K562 (cell line): ENCODE results near the gene CD48. TPM values are rescaled to one million over a fixed set of nuclear protein-coding genes. Genes with fewer than 3 reads are reported as not detected.

Source experiments
- ESRRA ChIP-seq: fragments of 450-650 bp; IDR thresholded peaks from 2 replicates; pipeline ENCODE4 v1.6.1; 2014; ENCODE audit warnings: low read depth, mild to moderate bottlenecking, moderate library complexity, borderline replicate concordance
- HDAC2 ChIP-seq: fragments of 450-650 bp; IDR thresholded peaks from 2 replicates; pipeline ENCODE4 v1.6.1; 2016; ENCODE audit warnings: mild to moderate bottlenecking
- MAFF ChIP-seq: IDR thresholded peaks from 2 replicates; pipeline ENCODE4 v1.6.1; 2012; ENCODE audit warnings: low read length, improper control_type of control experiment
- MAFG ChIP-seq: fragments of 450-650 bp; conservative IDR thresholded peaks from 2 replicates; pipeline ENCODE4 v1.6.1; 2016; ENCODE audit warnings: missing genetic modification characterization, missing compliant biosample characterization
- NFATC3 ChIP-seq: fragments of 450-650 bp; IDR thresholded peaks from 2 replicates; pipeline ENCODE4 v1.6.1; 2017; ENCODE audit warnings: mild to moderate bottlenecking
- PHF21A ChIP-seq: fragments of 450-650 bp; IDR thresholded peaks from 2 replicates; pipeline ENCODE4 v1.6.1; 2017; ENCODE audit warnings: low read depth, borderline replicate concordance
- RCOR1 ChIP-seq, 2 experiments: IDR thresholded peaks; 2 replicates each; pipeline ENCODE4 v1.6.1; 2012; ENCODE audit warnings: low read depth in 2 of 2, low read length in 2 of 2, borderline replicate concordance in 1 of 2, improper control_type of control experiment in 1 of 2
- SOX6 ChIP-seq: fragments of 450-650 bp; IDR thresholded peaks from 2 replicates; pipeline ENCODE4 v1.6.1; 2014; ENCODE audit warnings: mild to moderate bottlenecking
- SRSF9 ChIP-seq: fragments of 200-400 bp; formaldehyde crosslinking; IDR thresholded peaks from 2 replicates; pipeline ENCODE4 v1.6.1; 2017; ENCODE audit warnings: low read depth, low read length, borderline replicate concordance
- STAG1 ChIP-seq: sonication (generic); formaldehyde crosslinking; IDR thresholded peaks from 2 replicates; pipeline ENCODE4 v1.5.0; 2020; ENCODE audit warnings: missing genetic modification reagents, borderline replicate concordance
- ZNF165 ChIP-seq: fragments of 250-450 bp; sonication (Bioruptor Pico); IDR thresholded peaks from 2 replicates; pipeline ENCODE4 v1.4.0; 2020; ENCODE audit warnings: borderline replicate concordance
- ZNF316 ChIP-seq: fragments of 450-650 bp; IDR thresholded peaks from 2 replicates; pipeline ENCODE4 v1.6.1; 2016
- ZNF408 ChIP-seq: fragments of 250-450 bp; sonication (Bioruptor Pico); IDR thresholded peaks from 2 replicates; pipeline ENCODE4 v1.4.0; 2020; ENCODE audit warnings: low read depth, mild to moderate bottlenecking, moderate library complexity
- polyA plus RNA-seq, 8 experiments: library from polyadenylated mRNA; depleted of rRNA in 4 of 8; stranded (reverse) in 5 of 8; unstranded in 3 of 8; fragments of >200 nt; fragmentation: Nextera tagmentation in 2 of 8; fragmentation: Illumina TruSeq in 1 of 8; extraction: Ambion mirVana in 2 of 8; extraction: Trizol in 1 of 8; gene quantifications; 2 replicates each; pipeline versions ENCODE4 v1.2.1 to v1.2.3, GENCODE V29; 2011 to 2014; ENCODE audit warnings: inconsistent platforms in 1 of 8, missing spikeins in 1 of 8
- total RNA-seq, 7 experiments: library from RNA; depleted of rRNA in 6 of 7; stranded (reverse); fragments of >200 nt in 6 of 7; fragmentation: Illumina TruSeq in 2 of 7; extraction: Trizol in 2 of 7; gene quantifications; 2 replicates each; pipeline versions ENCODE4 v1.2.1 to v1.2.3, GENCODE V29; 2011 to 2021; ENCODE audit warnings: low replicate concordance in 1 of 7
- TF ChIP-seq, protein P1 (sequence below): fragments of 250-450 bp; sonication (Bioruptor Pico); IDR thresholded peaks from 2 replicates; pipeline ENCODE4 v1.4.0; 2020; ENCODE audit warnings: mild to moderate bottlenecking, moderate library complexity, borderline replicate concordance
- TF ChIP-seq, protein P2 (sequence below): sonication (generic); formaldehyde crosslinking; IDR thresholded peaks from 2 replicates; pipeline ENCODE4 v1.8.1; 2023; ENCODE audit warnings: mild to moderate bottlenecking, missing genetic modification reagents
- TF ChIP-seq, protein P3 (sequence below): fragments of 200-800 bp; sonication (Bioruptor generic); IDR thresholded peaks from 2 replicates; pipeline ENCODE4 v1.6.1; 2016; ENCODE audit warnings: missing genetic modification characterization, missing compliant biosample characterization
- TF ChIP-seq, protein P4 (sequence below), 3 experiments: IDR thresholded peaks in 2 of 3; conservative IDR thresholded peaks in 1 of 3; 2 replicates each; pipeline ENCODE4 v1.5.1; 2011 to 2012; ENCODE audit warnings: low read length in 3 of 3, mild to moderate bottlenecking in 3 of 3, control low read depth in 2 of 3, improper control_type of control experiment in 1 of 3, inconsistent platforms in 1 of 3, low read depth in 1 of 3, mixed read lengths in 1 of 3, moderate library complexity in 1 of 3; ENCODE audit not compliant: insufficient read depth in 2 of 3

CD48 gene
- total and polyA plus RNA-seq, 9 of the 15 experiments (the other 6 are each of a cell fraction or from before 2014, with no cell fraction given) = 0.10 to 0.42 (median 0.29) TPM; not detected in 3

DNA sequence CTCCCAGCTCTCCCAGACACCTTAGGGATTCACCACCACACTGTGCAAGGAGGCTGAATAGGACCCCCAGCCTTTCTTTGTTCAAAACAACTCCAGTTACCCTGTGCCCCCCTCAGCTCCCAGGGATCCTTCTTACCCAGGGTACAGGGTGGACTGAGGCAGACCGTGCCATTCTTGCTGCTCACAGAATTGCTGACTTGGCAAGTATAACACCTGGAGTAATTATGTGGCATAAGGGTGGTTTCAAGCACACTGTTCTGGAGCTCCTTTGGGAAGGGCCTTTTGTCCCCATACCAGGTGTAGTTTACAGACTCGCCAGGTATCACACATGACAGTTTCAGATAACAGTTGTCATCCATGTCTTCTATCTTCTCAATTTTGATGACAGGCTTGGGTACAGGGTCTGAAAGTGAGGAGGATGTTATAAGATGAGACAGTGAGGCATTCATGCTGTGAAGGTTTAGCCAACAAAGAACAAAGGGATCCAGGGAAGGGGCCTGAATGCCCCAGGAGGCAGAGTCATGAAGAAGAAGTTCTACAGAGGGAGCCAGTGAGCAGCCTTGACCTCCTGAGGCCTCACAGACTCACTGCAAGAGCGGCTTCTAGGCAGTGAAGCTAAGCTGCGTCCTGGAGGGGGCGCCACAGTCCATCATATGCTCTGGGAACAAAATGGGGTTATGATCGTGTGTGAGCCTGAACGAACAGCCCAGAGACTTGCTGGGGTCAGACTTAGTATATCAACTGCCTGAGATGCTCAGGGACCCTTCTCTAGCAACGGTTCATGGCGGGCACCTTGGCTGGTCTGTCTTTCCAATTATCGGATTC lies 30.3 kb downstream of the CD48 start (continued):
- TF ChIP-seq, protein P1, sequence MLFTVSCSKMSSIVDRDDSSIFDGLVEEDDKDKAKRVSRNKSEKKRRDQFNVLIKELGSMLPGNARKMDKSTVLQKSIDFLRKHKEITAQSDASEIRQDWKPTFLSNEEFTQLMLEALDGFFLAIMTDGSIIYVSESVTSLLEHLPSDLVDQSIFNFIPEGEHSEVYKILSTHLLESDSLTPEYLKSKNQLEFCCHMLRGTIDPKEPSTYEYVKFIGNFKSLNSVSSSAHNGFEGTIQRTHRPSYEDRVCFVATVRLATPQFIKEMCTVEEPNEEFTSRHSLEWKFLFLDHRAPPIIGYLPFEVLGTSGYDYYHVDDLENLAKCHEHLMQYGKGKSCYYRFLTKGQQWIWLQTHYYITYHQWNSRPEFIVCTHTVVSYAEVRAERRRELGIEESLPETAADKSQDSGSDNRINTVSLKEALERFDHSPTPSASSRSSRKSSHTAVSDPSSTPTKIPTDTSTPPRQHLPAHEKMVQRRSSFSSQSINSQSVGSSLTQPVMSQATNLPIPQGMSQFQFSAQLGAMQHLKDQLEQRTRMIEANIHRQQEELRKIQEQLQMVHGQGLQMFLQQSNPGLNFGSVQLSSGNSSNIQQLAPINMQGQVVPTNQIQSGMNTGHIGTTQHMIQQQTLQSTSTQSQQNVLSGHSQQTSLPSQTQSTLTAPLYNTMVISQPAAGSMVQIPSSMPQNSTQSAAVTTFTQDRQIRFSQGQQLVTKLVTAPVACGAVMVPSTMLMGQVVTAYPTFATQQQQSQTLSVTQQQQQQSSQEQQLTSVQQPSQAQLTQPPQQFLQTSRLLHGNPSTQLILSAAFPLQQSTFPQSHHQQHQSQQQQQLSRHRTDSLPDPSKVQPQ (CRISPR knock-in tag) = no peak
- peak; percentile 25; the same call in 1 of the 2 replicates for TF ChIP-seq ESRRA
- no peak for TF ChIP-seq SRSF9
- TF ChIP-seq, protein P2, sequence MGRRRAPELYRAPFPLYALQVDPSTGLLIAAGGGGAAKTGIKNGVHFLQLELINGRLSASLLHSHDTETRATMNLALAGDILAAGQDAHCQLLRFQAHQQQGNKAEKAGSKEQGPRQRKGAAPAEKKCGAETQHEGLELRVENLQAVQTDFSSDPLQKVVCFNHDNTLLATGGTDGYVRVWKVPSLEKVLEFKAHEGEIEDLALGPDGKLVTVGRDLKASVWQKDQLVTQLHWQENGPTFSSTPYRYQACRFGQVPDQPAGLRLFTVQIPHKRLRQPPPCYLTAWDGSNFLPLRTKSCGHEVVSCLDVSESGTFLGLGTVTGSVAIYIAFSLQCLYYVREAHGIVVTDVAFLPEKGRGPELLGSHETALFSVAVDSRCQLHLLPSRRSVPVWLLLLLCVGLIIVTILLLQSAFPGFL (CRISPR knock-in tag) = 0 out of 2 replicates have a peak, but pooled peaks have one; percentile 45
- TF ChIP-seq HDAC2 = no peak
- peak; percentile 79 for TF ChIP-seq STAG1 (CRISPR knock-in tag)
- TF ChIP-seq MAFF = peak; percentile 90
- TF ChIP-seq PHF21A = no peak
- peak; percentile 45; the same call in 1 of the 2 replicates for TF ChIP-seq SOX6
- TF ChIP-seq, protein P3, sequence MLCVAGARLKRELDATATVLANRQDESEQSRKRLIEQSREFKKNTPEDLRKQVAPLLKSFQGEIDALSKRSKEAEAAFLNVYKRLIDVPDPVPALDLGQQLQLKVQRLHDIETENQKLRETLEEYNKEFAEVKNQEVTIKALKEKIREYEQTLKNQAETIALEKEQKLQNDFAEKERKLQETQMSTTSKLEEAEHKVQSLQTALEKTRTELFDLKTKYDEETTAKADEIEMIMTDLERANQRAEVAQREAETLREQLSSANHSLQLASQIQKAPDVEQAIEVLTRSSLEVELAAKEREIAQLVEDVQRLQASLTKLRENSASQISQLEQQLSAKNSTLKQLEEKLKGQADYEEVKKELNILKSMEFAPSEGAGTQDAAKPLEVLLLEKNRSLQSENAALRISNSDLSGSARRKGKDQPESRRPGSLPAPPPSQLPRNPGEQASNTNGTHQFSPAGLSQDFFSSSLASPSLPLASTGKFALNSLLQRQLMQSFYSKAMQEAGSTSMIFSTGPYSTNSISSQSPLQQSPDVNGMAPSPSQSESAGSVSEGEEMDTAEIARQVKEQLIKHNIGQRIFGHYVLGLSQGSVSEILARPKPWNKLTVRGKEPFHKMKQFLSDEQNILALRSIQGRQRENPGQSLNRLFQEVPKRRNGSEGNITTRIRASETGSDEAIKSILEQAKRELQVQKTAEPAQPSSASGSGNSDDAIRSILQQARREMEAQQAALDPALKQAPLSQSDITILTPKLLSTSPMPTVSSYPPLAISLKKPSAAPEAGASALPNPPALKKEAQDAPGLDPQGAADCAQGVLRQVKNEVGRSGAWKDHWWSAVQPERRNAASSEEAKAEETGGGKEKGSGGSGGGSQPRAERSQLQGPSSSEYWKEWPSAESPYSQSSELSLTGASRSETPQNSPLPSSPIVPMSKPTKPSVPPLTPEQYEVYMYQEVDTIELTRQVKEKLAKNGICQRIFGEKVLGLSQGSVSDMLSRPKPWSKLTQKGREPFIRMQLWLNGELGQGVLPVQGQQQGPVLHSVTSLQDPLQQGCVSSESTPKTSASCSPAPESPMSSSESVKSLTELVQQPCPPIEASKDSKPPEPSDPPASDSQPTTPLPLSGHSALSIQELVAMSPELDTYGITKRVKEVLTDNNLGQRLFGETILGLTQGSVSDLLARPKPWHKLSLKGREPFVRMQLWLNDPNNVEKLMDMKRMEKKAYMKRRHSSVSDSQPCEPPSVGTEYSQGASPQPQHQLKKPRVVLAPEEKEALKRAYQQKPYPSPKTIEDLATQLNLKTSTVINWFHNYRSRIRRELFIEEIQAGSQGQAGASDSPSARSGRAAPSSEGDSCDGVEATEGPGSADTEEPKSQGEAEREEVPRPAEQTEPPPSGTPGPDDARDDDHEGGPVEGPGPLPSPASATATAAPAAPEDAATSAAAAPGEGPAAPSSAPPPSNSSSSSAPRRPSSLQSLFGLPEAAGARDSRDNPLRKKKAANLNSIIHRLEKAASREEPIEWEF (CRISPR knock-in tag) = no peak
- TF ChIP-seq ZNF165 (CRISPR knock-in tag) = no peak
- TF ChIP-seq NFATC3 = no peak
- TF ChIP-seq, protein P4, sequence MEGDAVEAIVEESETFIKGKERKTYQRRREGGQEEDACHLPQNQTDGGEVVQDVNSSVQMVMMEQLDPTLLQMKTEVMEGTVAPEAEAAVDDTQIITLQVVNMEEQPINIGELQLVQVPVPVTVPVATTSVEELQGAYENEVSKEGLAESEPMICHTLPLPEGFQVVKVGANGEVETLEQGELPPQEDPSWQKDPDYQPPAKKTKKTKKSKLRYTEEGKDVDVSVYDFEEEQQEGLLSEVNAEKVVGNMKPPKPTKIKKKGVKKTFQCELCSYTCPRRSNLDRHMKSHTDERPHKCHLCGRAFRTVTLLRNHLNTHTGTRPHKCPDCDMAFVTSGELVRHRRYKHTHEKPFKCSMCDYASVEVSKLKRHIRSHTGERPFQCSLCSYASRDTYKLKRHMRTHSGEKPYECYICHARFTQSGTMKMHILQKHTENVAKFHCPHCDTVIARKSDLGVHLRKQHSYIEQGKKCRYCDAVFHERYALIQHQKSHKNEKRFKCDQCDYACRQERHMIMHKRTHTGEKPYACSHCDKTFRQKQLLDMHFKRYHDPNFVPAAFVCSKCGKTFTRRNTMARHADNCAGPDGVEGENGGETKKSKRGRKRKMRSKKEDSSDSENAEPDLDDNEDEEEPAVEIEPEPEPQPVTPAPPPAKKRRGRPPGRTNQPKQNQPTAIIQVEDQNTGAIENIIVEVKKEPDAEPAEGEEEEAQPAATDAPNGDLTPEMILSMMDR (IDR thresholded peaks at IDR 0.05 in 2 of 3, conservative IDR thresholded peaks at IDR 0.05 in 1 of 3; ENCODE audit: insufficient read depth in 2 of 3, low read depth in 1 of 3, low read length in 3 of 3) = peak; percentile 99
- TF ChIP-seq RCOR1 (IDR thresholded peaks at IDR 0.05; ENCODE audit: borderline replicate concordance in 1 of 2, low read depth in 2 of 2, low read length in 2 of 2) = peak in 1 of 2 experiments; percentile 76; a peak in 2 of 4 replicates
- peak; percentile 91 for TF ChIP-seq ZNF316
- TF ChIP-seq ZNF408 (CRISPR knock-in tag) = no peak
- peak; percentile 79 for TF ChIP-seq MAFG (tag)
